ENCODE results near the gene SOX8. TPM values are rescaled to one million over a fixed set of nuclear protein-coding genes. Genes with fewer than 3 reads are reported as not detected.

SOX8 gene
- total RNA-seq, 6 experiments from 2014 or later, result 0.05 to 0.07 TPM; not detected in 4

DNA sequence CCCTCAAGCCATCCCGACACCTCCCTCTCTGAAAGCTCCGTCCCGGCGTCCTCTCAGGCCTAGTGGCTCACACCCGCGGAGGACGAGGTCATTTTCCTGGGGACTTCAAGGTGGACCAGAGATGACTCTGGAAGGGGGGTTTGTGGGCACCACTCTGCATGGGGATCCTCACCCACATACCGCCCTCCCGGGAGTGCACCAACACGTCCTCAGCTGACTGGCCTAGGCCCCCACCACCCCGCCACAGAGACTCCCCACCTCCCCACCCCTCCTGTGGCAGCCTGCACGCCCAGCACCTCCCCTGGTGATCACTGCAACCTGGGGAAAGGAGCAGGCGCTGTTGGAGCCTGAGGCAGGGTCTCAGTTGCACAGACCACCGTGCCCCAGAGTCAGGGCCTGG is 2.4 kb upstream of the SOX8 start:
- Mint-ChIP-seq H3K4me1 (ENCODE audit: low read depth) (no peaks in the 10 kb centered on the region), H3K27me3 (ENCODE audit: insufficient read depth) (peaks cover 23% of the 10 kb centered on the region), H3K9me3 (no peaks in the 10 kb centered on the region), H3K36me3 (ENCODE audit: low read depth) (no peaks in the 10 kb centered on the region), H3K27ac (no peak overlapping the region), H3K4me3 (no peak overlapping the region)
- TF ChIP-seq, protein P1, sequence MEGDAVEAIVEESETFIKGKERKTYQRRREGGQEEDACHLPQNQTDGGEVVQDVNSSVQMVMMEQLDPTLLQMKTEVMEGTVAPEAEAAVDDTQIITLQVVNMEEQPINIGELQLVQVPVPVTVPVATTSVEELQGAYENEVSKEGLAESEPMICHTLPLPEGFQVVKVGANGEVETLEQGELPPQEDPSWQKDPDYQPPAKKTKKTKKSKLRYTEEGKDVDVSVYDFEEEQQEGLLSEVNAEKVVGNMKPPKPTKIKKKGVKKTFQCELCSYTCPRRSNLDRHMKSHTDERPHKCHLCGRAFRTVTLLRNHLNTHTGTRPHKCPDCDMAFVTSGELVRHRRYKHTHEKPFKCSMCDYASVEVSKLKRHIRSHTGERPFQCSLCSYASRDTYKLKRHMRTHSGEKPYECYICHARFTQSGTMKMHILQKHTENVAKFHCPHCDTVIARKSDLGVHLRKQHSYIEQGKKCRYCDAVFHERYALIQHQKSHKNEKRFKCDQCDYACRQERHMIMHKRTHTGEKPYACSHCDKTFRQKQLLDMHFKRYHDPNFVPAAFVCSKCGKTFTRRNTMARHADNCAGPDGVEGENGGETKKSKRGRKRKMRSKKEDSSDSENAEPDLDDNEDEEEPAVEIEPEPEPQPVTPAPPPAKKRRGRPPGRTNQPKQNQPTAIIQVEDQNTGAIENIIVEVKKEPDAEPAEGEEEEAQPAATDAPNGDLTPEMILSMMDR (IDR thresholded peaks at IDR 0.05), result no peak
- DNase-seq, result no peak

DNA sequence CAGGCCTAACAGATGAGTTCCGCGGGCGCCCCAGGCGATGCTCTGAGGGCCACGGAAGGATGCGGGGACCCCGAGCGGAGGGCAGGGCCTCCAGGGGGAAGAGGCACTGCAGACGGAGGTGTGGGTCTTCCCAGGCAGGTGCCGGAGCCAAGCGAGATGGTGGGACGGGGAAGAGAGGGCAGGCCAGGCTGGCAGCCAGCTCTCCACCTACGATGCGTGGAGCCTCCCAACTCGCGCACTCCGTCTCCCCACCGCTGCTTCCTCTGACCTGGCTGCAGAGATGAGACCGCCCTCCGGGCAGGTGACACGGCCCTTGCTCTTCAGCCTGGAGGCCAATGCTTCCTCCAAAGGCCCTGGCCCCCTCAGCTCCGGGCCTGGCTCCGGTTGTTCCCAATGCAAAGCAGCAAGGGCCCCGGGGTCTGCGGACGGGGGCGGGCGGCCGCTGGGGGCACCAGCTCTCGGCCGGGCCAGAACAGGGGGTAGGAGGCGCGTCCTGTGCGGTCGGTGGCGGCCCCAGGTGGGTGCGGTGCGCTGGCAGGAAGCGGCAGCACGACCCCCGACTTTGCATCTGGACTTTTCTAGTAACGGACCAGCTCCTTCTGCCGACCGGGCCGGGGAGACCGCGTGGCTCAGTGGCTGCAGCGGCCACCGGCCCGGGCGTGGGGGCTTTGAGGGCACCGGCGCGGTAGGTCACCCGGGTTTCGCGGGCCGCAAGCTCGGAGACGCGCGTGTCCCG is 1.5 kb upstream of the SOX8 start:
- Mint-ChIP-seq H3K27ac (no peak overlapping the region), H3K9me3 (no peaks in the 10 kb centered on the region), H3K4me3 (no peak overlapping the region), H3K27me3 (ENCODE audit: insufficient read depth) (peaks cover 19% of the 10 kb centered on the region), H3K4me1 (ENCODE audit: low read depth) (no peaks in the 10 kb centered on the region), H3K36me3 (ENCODE audit: low read depth) (no peaks in the 10 kb centered on the region)
- DNase-seq, result no peak
- TF ChIP-seq, protein P1 (IDR thresholded peaks at IDR 0.05), result no peak

DNA sequence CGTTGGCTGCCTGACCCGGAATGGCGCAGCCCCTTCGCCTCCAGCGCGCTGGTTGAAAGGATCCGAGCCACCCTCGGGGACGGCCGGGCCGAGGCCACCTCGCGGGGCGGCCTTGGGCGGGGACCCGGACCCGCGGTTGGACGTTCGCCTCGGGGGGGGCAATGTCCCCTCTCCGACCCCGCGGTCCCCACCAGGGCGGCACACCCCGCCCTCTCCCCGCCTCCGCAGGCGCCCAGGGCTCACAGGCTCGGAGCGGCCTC is 1.0 kb upstream of the SOX8 start:
- H3K4me1 Mint-ChIP-seq (ENCODE audit: low read depth), result no peaks in the 10 kb centered on the region
- no peak overlapping the region for H3K27ac Mint-ChIP-seq
- DNase-seq, result no peak
- TF ChIP-seq, protein P1 (IDR thresholded peaks at IDR 0.05), result no peak
- H3K27me3 Mint-ChIP-seq (ENCODE audit: insufficient read depth), result peaks cover 15% of the 10 kb centered on the region
- H3K4me3 Mint-ChIP-seq, result no peak overlapping the region
- no peaks in the 10 kb centered on the region for H3K36me3 Mint-ChIP-seq (ENCODE audit: low read depth)
- no peaks in the 10 kb centered on the region for H3K9me3 Mint-ChIP-seq

DNA sequence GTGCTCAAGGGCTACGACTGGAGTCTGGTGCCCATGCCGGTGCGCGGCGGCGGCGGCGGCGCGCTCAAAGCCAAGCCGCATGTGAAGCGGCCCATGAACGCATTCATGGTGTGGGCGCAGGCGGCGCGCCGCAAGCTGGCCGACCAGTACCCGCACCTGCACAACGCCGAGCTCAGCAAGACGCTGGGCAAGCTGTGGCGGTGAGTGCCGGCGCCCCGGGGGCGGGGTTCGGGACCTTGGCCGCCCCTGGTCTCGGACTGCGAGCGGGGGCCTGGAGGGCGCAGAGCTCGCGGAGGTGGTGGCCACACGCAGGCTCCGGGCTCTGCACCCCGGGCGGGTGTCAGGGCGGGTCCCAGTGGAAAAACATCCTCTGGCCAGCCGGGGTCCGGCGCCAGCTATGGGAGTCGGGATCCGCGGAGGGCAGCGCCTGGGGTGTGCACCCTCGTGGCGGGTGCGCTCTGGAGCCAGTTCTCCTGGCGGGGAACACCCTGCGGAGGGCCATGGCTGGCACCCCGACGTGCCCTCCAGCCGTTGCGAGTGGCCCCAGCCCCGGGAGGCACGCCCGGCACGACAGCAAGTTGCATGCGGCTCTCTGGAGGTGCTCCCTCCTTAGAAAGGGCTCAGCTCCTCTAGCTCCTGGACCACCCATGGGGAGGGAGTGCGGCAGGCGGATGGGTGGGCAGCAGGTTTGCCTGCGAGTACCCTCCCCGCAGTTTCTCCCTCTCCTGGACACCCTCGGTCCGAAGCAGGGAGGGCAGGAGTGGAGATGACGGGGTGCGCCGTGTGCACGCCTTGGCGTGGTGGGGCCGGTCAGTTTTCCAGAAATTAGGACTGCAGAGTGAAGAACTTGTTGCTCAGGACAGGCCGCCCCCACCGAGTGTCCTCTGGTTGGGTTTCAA is 824 bp downstream of the SOX8 start:
- H3K9me3 Mint-ChIP-seq, result no peaks in the 10 kb centered on the region
- DNase-seq, result no peak

DNA sequence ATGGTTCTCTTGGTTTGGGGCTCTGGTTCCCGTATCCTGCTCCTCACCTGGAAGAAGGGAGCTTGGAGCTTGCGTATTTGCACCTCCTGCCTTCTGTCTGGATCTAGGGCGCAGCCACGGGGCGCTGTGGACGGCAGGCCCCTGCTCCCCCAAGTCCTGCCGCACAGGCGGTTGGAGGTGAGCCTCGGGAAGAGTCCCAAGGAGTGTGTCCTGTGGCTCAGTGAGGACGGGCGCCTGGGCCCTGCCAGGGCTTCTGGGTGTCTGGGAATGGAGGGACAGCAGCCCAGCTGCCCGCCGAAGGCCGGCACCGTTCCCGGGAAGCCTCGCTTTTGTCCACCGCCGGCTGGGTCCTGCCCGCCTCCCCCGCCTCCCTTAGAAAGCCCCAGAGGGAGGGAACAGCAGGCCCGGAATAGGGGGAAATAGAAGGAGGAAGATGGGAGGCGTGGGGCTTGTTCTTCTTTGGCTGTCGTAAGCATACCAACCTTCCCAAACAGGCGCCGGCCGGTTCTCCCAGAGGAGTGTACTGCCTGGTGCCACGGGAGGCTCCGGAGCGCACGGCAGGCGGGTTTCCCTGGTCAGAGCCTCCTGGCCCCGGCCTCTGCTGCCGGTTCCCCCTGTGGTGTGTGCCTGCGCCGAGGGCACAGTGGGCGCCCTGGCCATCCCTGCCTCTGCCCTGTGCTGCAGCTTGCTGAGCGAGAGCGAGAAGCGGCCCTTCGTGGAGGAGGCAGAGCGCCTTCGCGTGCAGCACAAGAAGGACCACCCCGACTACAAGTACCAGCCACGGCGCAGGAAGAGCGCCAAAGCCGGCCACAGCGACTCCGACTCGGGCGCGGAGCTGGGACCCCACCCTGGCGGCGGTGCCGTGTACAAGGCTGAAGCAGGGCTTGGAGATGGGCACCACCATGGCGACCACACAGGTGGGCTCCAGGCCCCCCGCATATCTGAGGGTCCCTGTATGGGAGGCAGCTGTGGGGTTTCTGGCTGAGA is 1.8 kb downstream of the SOX8 start:
- DNase-seq, result no peak
- TF ChIP-seq, protein P1 (IDR thresholded peaks at IDR 0.05), result no peak
- no peaks in the 10 kb centered on the region for H3K4me1 Mint-ChIP-seq (ENCODE audit: low read depth)
- H3K4me3 Mint-ChIP-seq, result no peak overlapping the region
- H3K27ac Mint-ChIP-seq, result no peak overlapping the region
- H3K27me3 Mint-ChIP-seq (ENCODE audit: insufficient read depth), result peaks cover 13% of the 10 kb centered on the region
- no peaks in the 10 kb centered on the region for H3K9me3 Mint-ChIP-seq
- H3K36me3 Mint-ChIP-seq (ENCODE audit: low read depth), result no peaks in the 10 kb centered on the region

More for the DNA sequence above, 824 bp downstream of the SOX8 start:
- H3K4me1 Mint-ChIP-seq (ENCODE audit: low read depth), result no peaks in the 10 kb centered on the region
- peaks cover 18% of the 10 kb centered on the region for H3K27me3 Mint-ChIP-seq (ENCODE audit: insufficient read depth)
- TF ChIP-seq, protein P1 (IDR thresholded peaks at IDR 0.05), result no peak
- no peaks in the 10 kb centered on the region for H3K36me3 Mint-ChIP-seq (ENCODE audit: low read depth)
- H3K4me3 Mint-ChIP-seq, result no peak overlapping the region
- H3K27ac Mint-ChIP-seq, result no peak overlapping the region

Data from HFFc6 (cell line).